Astrocyte (in vitro differentiated cells and primary cell): ENCODE measurements around the gene FAM227A. TPM values are rescaled to one million over a fixed set of nuclear protein-coding genes. Genes with fewer than 3 reads are reported as not detected.

Source experiments
- DNase-seq: peaks from one replicate; pipeline ENCODE4 v3.0.0-alpha.2; 2010; ENCODE audit warnings: low read depth
- FAIRE-seq: peaks from 2 replicates; lab custom pipeline; 2011; peaks lifted over from hg19 to GRCh38; lab: Jason Lieb, UNC
- H2AFZ ChIP-seq: 2 replicates; pipeline ENCODE4 v1.6.0; 2012; ENCODE audit warnings: low read depth, low read length, inconsistent platforms
- H3K27ac ChIP-seq: 2 replicates; pipeline ENCODE4 v1.5.1; 2011; ENCODE audit warnings: low read depth, low read length, inconsistent platforms
- H3K27me3 ChIP-seq: 2 replicates; pipeline ENCODE4 v1.6.0; 2011; ENCODE audit warnings: low read length, inconsistent platforms; ENCODE audit not compliant: insufficient read depth
- H3K36me3 ChIP-seq: 2 replicates; pipeline ENCODE4 v1.5.1; 2011; ENCODE audit warnings: low read length, inconsistent platforms; ENCODE audit not compliant: insufficient read depth
- H3K4me1 ChIP-seq: 2 replicates; pipeline ENCODE4 v1.5.1; 2011; ENCODE audit warnings: low read length, inconsistent platforms; ENCODE audit not compliant: insufficient read depth
- H3K4me2 ChIP-seq: 2 replicates; pipeline ENCODE4 v1.6.0; 2012; ENCODE audit warnings: low read length, inconsistent platforms
- H3K4me3 ChIP-seq: 2 replicates; pipeline ENCODE4 v1.5.1; 2011; ENCODE audit warnings: low read depth, mild to moderate bottlenecking, low read length, inconsistent platforms; ENCODE audit not compliant: insufficient read depth
- H3K79me2 ChIP-seq: 2 replicates; pipeline ENCODE4 v1.6.0; 2012; ENCODE audit warnings: mild to moderate bottlenecking, low read length, inconsistent platforms; ENCODE audit not compliant: insufficient read depth
- H3K9ac ChIP-seq: 2 replicates; pipeline ENCODE4 v1.6.0; 2012; ENCODE audit warnings: mild to moderate bottlenecking, low read length, inconsistent platforms
- H3K9me3 ChIP-seq: 2 replicates; pipeline ENCODE4 v1.5.1; 2012; ENCODE audit warnings: low read depth, mild to moderate bottlenecking, low read length, inconsistent platforms; ENCODE audit not compliant: insufficient read depth
- H4K20me1 ChIP-seq: 2 replicates; pipeline ENCODE4 v1.6.0; 2012; ENCODE audit warnings: low read length, inconsistent platforms; ENCODE audit not compliant: insufficient read depth
- H3K27ac Mint-ChIP-seq: one replicate; pipeline ENCODE4 v1.8.0; 2021; ENCODE audit warnings: mild to moderate bottlenecking, mixed read lengths; ENCODE audit not compliant: unreplicated experiment
- H3K27me3 Mint-ChIP-seq: one replicate; pipeline ENCODE4 v1.8.0; 2021; ENCODE audit warnings: low read depth, mixed read lengths; ENCODE audit not compliant: unreplicated experiment
- H3K36me3 Mint-ChIP-seq: one replicate; pipeline ENCODE4 v1.8.0; 2021; ENCODE audit warnings: low read depth, mixed read lengths; ENCODE audit not compliant: unreplicated experiment
- H3K4me1 Mint-ChIP-seq: one replicate; pipeline ENCODE4 v1.8.0; 2021; ENCODE audit warnings: low read depth, mixed read lengths; ENCODE audit not compliant: unreplicated experiment
- H3K4me3 Mint-ChIP-seq: one replicate; pipeline ENCODE4 v1.8.0; 2021; ENCODE audit warnings: mild to moderate bottlenecking, moderate library complexity, mixed read lengths; ENCODE audit not compliant: unreplicated experiment
- H3K9me3 Mint-ChIP-seq: one replicate; pipeline ENCODE4 v1.8.0; 2021; ENCODE audit warnings: mild to moderate bottlenecking, mixed read lengths; ENCODE audit not compliant: unreplicated experiment
- EZH2 ChIP-seq: IDR thresholded peaks from 2 replicates; pipeline ENCODE4 v1.6.1; 2012; ENCODE audit warnings: mild to moderate bottlenecking, low read length, inconsistent platforms; ENCODE audit not compliant: insufficient read depth
- total RNA-seq: library from RNA; stranded (reverse); gene quantifications from 2 replicates; pipeline ENCODE4 v1.2.1, GENCODE V29; 2021
- TF ChIP-seq, protein P1 (sequence below): IDR thresholded peaks from 2 replicates; pipeline ENCODE4 v1.5.1; 2011; ENCODE audit warnings: low read depth, mild to moderate bottlenecking, inconsistent platforms, low read length, moderate library complexity; ENCODE audit not compliant: insufficient read depth

The FAM227A gene
- total RNA-seq, 1 donor from 2014 or later: 3.4 TPM

GRCh38 chr22:38549101-38549894 lies 106.9 kb downstream of the FAM227A start:
- no peaks in the 10 kb centered on the region for H4K20me1 ChIP-seq
- FAIRE-seq: no peak
- H3K4me1 ChIP-seq: no peaks in the 10 kb centered on the region
- no peaks in the 10 kb centered on the region for H3K9me3 ChIP-seq
- H2AFZ ChIP-seq: no peak overlapping the region
- peak overlapping the region; percentile 20 for H3K27ac Mint-ChIP-seq
- peaks cover under 1% of the 10 kb centered on the region for H3K9me3 Mint-ChIP-seq
- H3K27me3 Mint-ChIP-seq: no peaks in the 10 kb centered on the region
- H3K4me3 Mint-ChIP-seq: no peak overlapping the region
- no peaks in the 10 kb centered on the region for H3K36me3 Mint-ChIP-seq
- H3K4me1 Mint-ChIP-seq: no peaks in the 10 kb centered on the region
- no peak overlapping the region for H3K27ac ChIP-seq
- H3K36me3 ChIP-seq: no peaks in the 10 kb centered on the region
- no peak for DNase-seq
- H3K4me3 ChIP-seq: no peak overlapping the region
- H3K27me3 ChIP-seq: no peaks in the 10 kb centered on the region
- no peak overlapping the region for H3K4me2 ChIP-seq
- H3K79me2 ChIP-seq: no peaks in the 10 kb centered on the region
- TF ChIP-seq, protein P1, sequence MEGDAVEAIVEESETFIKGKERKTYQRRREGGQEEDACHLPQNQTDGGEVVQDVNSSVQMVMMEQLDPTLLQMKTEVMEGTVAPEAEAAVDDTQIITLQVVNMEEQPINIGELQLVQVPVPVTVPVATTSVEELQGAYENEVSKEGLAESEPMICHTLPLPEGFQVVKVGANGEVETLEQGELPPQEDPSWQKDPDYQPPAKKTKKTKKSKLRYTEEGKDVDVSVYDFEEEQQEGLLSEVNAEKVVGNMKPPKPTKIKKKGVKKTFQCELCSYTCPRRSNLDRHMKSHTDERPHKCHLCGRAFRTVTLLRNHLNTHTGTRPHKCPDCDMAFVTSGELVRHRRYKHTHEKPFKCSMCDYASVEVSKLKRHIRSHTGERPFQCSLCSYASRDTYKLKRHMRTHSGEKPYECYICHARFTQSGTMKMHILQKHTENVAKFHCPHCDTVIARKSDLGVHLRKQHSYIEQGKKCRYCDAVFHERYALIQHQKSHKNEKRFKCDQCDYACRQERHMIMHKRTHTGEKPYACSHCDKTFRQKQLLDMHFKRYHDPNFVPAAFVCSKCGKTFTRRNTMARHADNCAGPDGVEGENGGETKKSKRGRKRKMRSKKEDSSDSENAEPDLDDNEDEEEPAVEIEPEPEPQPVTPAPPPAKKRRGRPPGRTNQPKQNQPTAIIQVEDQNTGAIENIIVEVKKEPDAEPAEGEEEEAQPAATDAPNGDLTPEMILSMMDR: no peak
- no peak for TF ChIP-seq EZH2
- no peak overlapping the region for H3K9ac ChIP-seq

- H3K9me3 Mint-ChIP-seq: peaks cover 13% of the 10 kb centered on the region
- no peaks in the 10 kb centered on the region for H3K27me3 Mint-ChIP-seq
- no peak for FAIRE-seq
- H2AFZ ChIP-seq: no peak overlapping the region
- H3K79me2 ChIP-seq: no peaks in the 10 kb centered on the region
- H3K9me3 ChIP-seq: no peaks in the 10 kb centered on the region
- H3K4me1 ChIP-seq: no peaks in the 10 kb centered on the region
- no peaks in the 10 kb centered on the region for H3K27me3 ChIP-seq
- H3K27ac Mint-ChIP-seq: no peak overlapping the region
- no peak overlapping the region for H3K27ac ChIP-seq
- no peak overlapping the region for H3K4me2 ChIP-seq
- no peak for DNase-seq
- no peak overlapping the region for H3K9ac ChIP-seq
- no peaks in the 10 kb centered on the region for H4K20me1 ChIP-seq
- no peak overlapping the region for H3K4me3 Mint-ChIP-seq
- TF ChIP-seq EZH2: no peak
- TF ChIP-seq, protein P1: no peak
- H3K36me3 ChIP-seq: no peaks in the 10 kb centered on the region
- no peaks in the 10 kb centered on the region for H3K36me3 Mint-ChIP-seq
- H3K4me3 ChIP-seq: no peak overlapping the region
- H3K4me1 Mint-ChIP-seq: no peaks in the 10 kb centered on the region
These were observed 115.5 kb downstream of the FAM227A start for GRCh38 chr22:38540701-38541100.
